HepG2 (cell line): Measurements from ENCODE around the gene PDLIM5. TPM values are rescaled to one million over a fixed set of nuclear protein-coding genes. Genes with fewer than 3 reads are reported as not detected.

ENCODE experiments used
- AKAP8 ChIP-seq: sonication (generic); formaldehyde crosslinking; IDR thresholded peaks from 2 replicates; pipeline ENCODE4 v1.5.1; 2020; ENCODE audit warnings: mild to moderate bottlenecking, missing genetic modification reagents
- BCLAF1 ChIP-seq: fragments of 450-650 bp; IDR thresholded peaks from 2 replicates; pipeline ENCODE4 v1.6.1; 2017; ENCODE audit warnings: mild to moderate bottlenecking
- CBX1 ChIP-seq: IDR thresholded peaks from one replicate; pipeline ENCODE4 v1.6.1; 2016; ENCODE audit warnings: antibody characterized with exemption, low read depth
- DDIT3 ChIP-seq: sonication (generic); formaldehyde crosslinking; IDR thresholded peaks from 2 replicates; pipeline ENCODE4 v1.4.0; 2020; ENCODE audit warnings: mild to moderate bottlenecking, missing genetic modification reagents
- FOXO1 ChIP-seq: sonication (generic); formaldehyde crosslinking; IDR thresholded peaks from 2 replicates; pipeline ENCODE4 v1.4.0; 2020; ENCODE audit warnings: missing genetic modification reagents
- GTF2F1 ChIP-seq: fragments of 150-350 bp; IDR thresholded peaks from 2 replicates; pipeline ENCODE4 v1.6.1; 2014; ENCODE audit warnings: low read length
- HMG20B ChIP-seq: conservative IDR thresholded peaks from 2 replicates; pipeline ENCODE4 v1.6.1; 2016; ENCODE audit warnings: missing genetic modification reagents, missing compliant biosample characterization
- JDP2 ChIP-seq: sonication (generic); formaldehyde crosslinking; IDR thresholded peaks from 2 replicates; pipeline ENCODE4 v1.8.1; 2022; ENCODE audit warnings: missing genetic modification reagents, borderline replicate concordance
- MEIS1 ChIP-seq: sonication (generic); formaldehyde crosslinking; IDR thresholded peaks from 2 replicates; pipeline ENCODE4 v1.9.0; 2021; ENCODE audit warnings: mild to moderate bottlenecking, missing genetic modification reagents, moderate library complexity, borderline replicate concordance
- NCOA2 ChIP-seq: sonication (generic); formaldehyde crosslinking; IDR thresholded peaks from 2 replicates; pipeline ENCODE4 v1.8.0; 2022; ENCODE audit warnings: inconsistent platforms
- PLSCR1 ChIP-seq: sonication (generic); formaldehyde crosslinking; IDR thresholded peaks from 2 replicates; pipeline ENCODE4 v1.5.0; 2020; ENCODE audit warnings: missing genetic modification reagents, mild to moderate bottlenecking, borderline replicate concordance
- POLR2A ChIP-seq, 2 experiments: IDR thresholded peaks; 2 replicates each; pipeline ENCODE4 v1.6.1; 2011; ENCODE audit warnings: low read depth in 2 of 2, low read length in 2 of 2, mild to moderate bottlenecking in 1 of 2, moderate library complexity in 1 of 2; ENCODE audit not compliant: insufficient read depth in 1 of 2
- RARG ChIP-seq: sonication (generic); formaldehyde crosslinking; IDR thresholded peaks from 2 replicates; pipeline ENCODE4 v1.4.0; 2020; ENCODE audit warnings: low read depth, mild to moderate bottlenecking, missing genetic modification reagents
- SMARCE1 ChIP-seq: fragments of 450-650 bp; IDR thresholded peaks from 2 replicates; pipeline ENCODE4 v1.6.1; 2017; ENCODE audit warnings: borderline replicate concordance
- TFAP4 ChIP-seq: sonication (generic); IDR thresholded peaks from 2 replicates; pipeline ENCODE4 v1.6.1; 2016; ENCODE audit warnings: low read depth, borderline replicate concordance
- ZFP41 ChIP-seq: sonication (generic); formaldehyde crosslinking; IDR thresholded peaks from 2 replicates; pipeline ENCODE4 v1.4.0; 2020; ENCODE audit warnings: mild to moderate bottlenecking, missing genetic modification reagents, borderline replicate concordance
- ZMAT5 ChIP-seq: sonication (generic); formaldehyde crosslinking; IDR thresholded peaks from 2 replicates; pipeline ENCODE4 v1.5.0; 2020; ENCODE audit warnings: mild to moderate bottlenecking, low read depth, missing genetic modification reagents, borderline replicate concordance
- ZNF674 ChIP-seq: sonication (generic); formaldehyde crosslinking; IDR thresholded peaks from 2 replicates; pipeline ENCODE4 v1.5.0; 2020; ENCODE audit warnings: low read depth, mild to moderate bottlenecking, missing genetic modification reagents
- polyA plus RNA-seq, 8 experiments: library from polyadenylated mRNA; depleted of rRNA in 3 of 8; stranded (reverse) in 7 of 8; unstranded in 1 of 8; fragments of >200 nt; fragmentation: Illumina TruSeq in 4 of 8; extraction: Trizol in 4 of 8; gene quantifications; 2 replicates each; pipeline versions ENCODE4 v1.2.1 to v1.2.3, GENCODE V29; 2011 to 2016; ENCODE audit warnings: low read depth in 4 of 8, missing spikeins in 1 of 8, mixed read lengths in 1 of 8; ENCODE audit not compliant: insufficient read depth in 1 of 8
- total RNA-seq, 5 experiments: library from RNA; depleted of rRNA; stranded (reverse); fragments of >200 nt; fragmentation: Illumina TruSeq; extraction: Trizol; gene quantifications; 2 replicates each; pipeline ENCODE4 v1.2.3, GENCODE V29; 2016; ENCODE audit warnings: low read depth in 1 of 5
- TF ChIP-seq, protein P1 (sequence below): sonication (generic); formaldehyde crosslinking; IDR thresholded peaks from 2 replicates; pipeline ENCODE4 v1.4.0; 2020; ENCODE audit warnings: missing genetic modification reagents, mild to moderate bottlenecking, borderline replicate concordance
- TF ChIP-seq, protein P2 (sequence below): fragments of 450-650 bp; IDR thresholded peaks from 2 replicates; pipeline ENCODE4 v1.6.1; 2017
- TF ChIP-seq, protein P3 (sequence below): sonication (generic); formaldehyde crosslinking; IDR thresholded peaks from 2 replicates; pipeline ENCODE4 v1.5.1; 2020; ENCODE audit warnings: mild to moderate bottlenecking, missing genetic modification reagents, moderate library complexity

The PDLIM5 gene
- total and polyA plus RNA-seq, 2 of the 13 experiments (the other 11 are each of a cell fraction or from before 2014, with no cell fraction given), result 52.8 to 119 TPM

GRCh38 chr4:94428884-94429283 lies 22.9 kb upstream of the PDLIM5 start (continued):
- TF ChIP-seq BCLAF1, result no peak
- TF ChIP-seq, protein P1, sequence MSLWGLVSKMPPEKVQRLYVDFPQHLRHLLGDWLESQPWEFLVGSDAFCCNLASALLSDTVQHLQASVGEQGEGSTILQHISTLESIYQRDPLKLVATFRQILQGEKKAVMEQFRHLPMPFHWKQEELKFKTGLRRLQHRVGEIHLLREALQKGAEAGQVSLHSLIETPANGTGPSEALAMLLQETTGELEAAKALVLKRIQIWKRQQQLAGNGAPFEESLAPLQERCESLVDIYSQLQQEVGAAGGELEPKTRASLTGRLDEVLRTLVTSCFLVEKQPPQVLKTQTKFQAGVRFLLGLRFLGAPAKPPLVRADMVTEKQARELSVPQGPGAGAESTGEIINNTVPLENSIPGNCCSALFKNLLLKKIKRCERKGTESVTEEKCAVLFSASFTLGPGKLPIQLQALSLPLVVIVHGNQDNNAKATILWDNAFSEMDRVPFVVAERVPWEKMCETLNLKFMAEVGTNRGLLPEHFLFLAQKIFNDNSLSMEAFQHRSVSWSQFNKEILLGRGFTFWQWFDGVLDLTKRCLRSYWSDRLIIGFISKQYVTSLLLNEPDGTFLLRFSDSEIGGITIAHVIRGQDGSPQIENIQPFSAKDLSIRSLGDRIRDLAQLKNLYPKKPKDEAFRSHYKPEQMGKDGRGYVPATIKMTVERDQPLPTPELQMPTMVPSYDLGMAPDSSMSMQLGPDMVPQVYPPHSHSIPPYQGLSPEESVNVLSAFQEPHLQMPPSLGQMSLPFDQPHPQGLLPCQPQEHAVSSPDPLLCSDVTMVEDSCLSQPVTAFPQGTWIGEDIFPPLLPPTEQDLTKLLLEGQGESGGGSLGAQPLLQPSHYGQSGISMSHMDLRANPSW (CRISPR knock-in tag), result no peak
- peak; percentile 88 for TF ChIP-seq FOXO1 (CRISPR knock-in tag)
- TF ChIP-seq POLR2A (IDR thresholded peaks at IDR 0.05; ENCODE audit: insufficient read depth in 1 of 2, low read depth in 2 of 2, low read length in 2 of 2), result no peak
- TF ChIP-seq PLSCR1, result no peak
- no peak for TF ChIP-seq RARG
- no peak for TF ChIP-seq ZFP41 (CRISPR knock-in tag)
- TF ChIP-seq HMG20B (CRISPR knock-in tag), result peak; percentile 57; the same call in 1 of the 2 replicates
- TF ChIP-seq ZNF674 (CRISPR knock-in tag), result no peak
- no peak for TF ChIP-seq TFAP4
- TF ChIP-seq GTF2F1, result no peak
- no peak for TF ChIP-seq ZMAT5 (CRISPR knock-in tag)
- TF ChIP-seq, protein P2, sequence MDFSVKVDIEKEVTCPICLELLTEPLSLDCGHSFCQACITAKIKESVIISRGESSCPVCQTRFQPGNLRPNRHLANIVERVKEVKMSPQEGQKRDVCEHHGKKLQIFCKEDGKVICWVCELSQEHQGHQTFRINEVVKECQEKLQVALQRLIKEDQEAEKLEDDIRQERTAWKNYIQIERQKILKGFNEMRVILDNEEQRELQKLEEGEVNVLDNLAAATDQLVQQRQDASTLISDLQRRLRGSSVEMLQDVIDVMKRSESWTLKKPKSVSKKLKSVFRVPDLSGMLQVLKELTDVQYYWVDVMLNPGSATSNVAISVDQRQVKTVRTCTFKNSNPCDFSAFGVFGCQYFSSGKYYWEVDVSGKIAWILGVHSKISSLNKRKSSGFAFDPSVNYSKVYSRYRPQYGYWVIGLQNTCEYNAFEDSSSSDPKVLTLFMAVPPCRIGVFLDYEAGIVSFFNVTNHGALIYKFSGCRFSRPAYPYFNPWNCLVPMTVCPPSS, result no peak
- TF ChIP-seq NCOA2 (CRISPR knock-in tag), result peak; percentile 84
- TF ChIP-seq AKAP8, result no peak
- TF ChIP-seq, protein P3, sequence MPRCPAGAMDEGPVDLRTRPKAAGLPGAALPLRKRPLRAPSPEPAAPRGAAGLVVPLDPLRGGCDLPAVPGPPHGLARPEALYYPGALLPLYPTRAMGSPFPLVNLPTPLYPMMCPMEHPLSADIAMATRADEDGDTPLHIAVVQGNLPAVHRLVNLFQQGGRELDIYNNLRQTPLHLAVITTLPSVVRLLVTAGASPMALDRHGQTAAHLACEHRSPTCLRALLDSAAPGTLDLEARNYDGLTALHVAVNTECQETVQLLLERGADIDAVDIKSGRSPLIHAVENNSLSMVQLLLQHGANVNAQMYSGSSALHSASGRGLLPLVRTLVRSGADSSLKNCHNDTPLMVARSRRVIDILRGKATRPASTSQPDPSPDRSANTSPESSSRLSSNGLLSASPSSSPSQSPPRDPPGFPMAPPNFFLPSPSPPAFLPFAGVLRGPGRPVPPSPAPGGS, result no peak
- TF ChIP-seq MEIS1 (CRISPR knock-in tag), result peak; percentile 76; the same call in 1 of the 2 replicates
- TF ChIP-seq JDP2 (CRISPR knock-in tag), result no peak
- TF ChIP-seq DDIT3 (CRISPR knock-in tag), result no peak
- TF ChIP-seq SMARCE1, result no peak
- no peak for TF ChIP-seq CBX1
